Fibroblast of skin of abdomen (primary cell): Measurements from ENCODE around the gene SATB2.

ENCODE experiments used
- DNase-seq: peaks from one replicate; pipeline ENCODE4 v3.0.0-alpha.2; 2013

SATB2 gene

DNA sequence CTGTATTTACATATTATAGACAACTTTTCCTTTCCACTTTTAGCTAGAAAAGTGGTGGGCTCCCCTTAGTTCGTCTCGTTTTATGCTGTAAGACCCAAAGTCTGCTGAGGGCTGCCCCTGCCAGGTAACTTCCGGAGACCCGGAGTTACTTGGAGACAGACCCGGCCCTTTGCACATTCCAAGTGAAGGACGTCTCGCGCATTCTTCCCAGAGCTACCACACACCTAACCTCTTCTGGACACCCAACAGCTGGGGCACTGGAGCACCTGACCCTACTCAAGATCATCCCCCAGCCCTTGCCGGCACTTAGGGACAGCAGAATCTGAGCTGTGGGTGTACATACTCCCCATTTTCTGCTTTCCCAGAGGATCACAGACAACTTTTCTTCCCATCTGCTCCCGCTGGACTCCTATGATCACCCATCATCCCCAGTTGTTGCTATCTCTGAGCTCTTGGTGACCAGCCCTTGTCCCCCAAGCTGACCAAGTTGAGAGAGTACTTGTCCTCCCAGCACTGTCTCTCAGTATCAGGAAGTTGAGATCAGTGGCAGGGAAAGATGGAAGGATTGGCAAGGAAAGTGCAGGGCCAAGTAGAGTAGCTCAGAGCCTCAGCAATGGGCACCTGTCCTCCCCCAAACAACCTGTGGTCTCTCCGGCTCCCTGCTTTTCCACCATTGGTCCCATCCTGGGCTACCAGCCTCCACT, 8.4 kb upstream of the SATB2 start:
- DNase-seq: no peak

- no peak for DNase-seq
These were observed 7.7 kb upstream of the SATB2 start for GRCh38 chr2:199465390-199465789.

- no peak for DNase-seq
These were observed 7.0 kb upstream of the SATB2 start for GRCh38 chr2:199464606-199465352.

- no peak for DNase-seq
These were observed 6.2 kb upstream of the SATB2 start for GRCh38 chr2:199463708-199464605.

GRCh38 chr2:199462956-199463692, 5.4 kb upstream of the SATB2 start:
- peak; percentile 66 for DNase-seq

GRCh38 chr2:199462347-199462955, 4.7 kb upstream of the SATB2 start:
- no peak for DNase-seq

GRCh38 chr2:199461711-199462346, 4.1 kb upstream of the SATB2 start:
- DNase-seq: no peak

- no peak for DNase-seq
These were observed 3.3 kb upstream of the SATB2 start for GRCh38 chr2:199460846-199461710.

GRCh38 chr2:199460101-199460671, 2.4 kb upstream of the SATB2 start:
- peak; percentile 45 for DNase-seq

DNA sequence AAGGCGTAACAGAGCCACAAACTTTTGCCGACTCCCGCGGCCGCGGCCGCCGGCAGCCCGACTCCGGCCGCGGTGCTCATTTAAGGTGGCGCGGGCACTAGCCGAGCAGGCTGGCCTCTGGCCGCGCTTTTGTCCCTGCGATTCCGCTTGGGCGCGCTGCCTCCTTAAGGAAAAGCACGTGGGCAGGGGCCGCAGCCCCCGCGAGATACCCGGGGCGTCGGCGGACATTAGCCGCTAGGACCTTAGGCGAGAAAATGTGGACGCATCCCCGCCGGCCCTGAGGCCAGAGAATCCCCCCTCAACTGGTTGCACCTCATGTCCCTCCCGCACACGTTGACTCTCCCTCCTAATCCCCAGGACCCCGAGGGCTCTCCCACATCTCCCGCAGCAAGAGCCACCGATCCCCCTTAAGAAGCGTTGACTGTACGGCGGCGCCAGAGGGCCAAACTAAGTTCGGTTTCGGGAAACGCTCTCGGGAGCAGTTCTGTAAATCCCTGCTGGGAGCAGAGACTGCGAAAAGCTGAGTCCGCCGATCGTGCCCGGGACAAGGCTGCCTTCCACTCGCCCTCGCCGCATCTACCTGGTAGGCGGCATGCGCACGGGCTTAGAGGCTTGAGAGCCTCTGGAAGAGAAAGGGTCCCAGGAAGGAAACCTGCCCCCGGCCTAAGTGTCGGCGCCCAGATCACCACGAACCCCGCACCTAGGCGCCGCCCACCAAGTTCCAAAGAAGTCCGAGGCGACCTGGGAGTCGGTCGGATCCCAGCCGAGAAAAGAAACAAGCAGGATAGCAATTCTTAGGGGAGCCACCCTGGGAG, 1.8 kb upstream of the SATB2 start:
- DNase-seq: peak; percentile 97

- no peak for DNase-seq
These were observed 1.1 kb upstream of the SATB2 start for GRCh38 chr2:199458806-199459285.

GRCh38 chr2:199458009-199458805, 468 bp upstream of the SATB2 start:
- DNase-seq: peak; percentile 64

DNA sequence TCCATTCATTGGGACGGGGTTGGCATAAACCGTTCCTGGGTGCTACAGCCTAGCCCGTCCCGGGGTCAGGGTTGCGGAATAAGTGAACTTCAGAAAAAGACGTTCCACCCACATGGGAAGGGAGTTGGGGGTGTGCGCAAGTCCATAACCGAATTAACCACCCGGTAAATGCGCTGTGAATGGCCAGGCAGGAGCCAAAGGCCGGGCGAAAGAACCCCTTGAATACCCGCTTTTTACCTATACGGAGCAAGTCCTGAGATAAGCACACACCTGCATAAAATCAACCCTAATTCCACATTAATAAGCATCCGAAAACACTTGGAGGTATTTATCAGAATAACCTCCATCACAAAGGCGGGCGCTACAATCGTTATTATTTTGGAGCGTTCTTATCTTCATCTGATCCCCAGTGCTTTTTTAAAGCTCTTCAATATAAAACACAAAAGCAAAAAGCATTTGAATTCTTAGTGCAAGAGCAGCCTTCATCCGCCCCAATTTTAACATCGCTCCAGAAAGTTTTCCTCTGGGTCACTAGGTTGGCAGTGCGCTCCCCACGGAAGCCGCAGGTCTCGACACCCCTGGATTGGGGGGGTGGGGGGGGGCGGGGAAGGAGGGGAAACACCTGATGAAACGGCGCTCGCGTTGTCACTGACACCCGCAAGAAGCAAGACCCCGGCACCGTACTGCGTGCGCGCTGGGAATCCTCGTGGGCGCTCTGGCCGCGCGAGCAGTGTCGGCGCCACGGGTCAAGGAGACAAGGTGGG, 1.2 kb downstream of the SATB2 start:
- no peak for DNase-seq

DNA sequence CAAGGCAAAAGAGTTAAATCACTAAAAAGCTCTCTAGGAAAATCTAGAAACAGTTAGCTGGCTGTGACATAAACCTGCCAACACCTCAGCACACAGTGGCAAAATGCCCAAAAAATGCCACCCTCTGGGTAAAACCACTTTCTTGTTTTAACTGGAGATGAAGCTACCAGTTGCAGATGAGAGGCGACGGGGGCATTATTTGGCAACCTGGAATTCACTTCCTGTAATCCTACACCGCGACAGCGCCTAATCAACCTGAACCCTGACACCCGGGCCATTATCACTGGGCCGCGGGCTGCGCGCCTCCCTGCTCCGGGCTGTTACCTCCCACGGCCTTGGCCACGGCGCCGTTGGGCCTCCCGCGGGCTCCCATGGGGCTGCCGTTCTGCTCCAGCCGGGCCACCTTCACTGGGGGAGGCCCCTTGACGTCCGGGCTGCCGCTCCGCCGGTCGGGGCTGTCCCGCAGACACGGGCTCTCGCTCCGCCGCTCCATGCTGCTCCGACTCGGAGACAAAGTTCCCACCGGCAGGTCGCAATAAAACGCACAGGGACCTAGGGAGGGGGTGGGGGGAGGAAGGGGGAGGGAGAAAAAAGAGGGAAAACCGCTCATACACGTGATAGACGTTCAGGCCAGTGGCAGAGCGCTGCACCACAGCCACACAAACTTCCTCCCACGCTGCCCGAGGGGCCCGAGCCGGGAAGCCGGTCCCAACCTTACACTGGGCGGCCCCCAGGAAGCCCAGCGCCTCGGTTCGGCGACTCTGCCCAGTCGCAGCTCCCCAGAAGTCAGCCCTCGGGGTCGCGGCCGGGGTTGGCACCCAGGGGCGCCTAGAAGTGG, 2.0 kb downstream of the SATB2 start:
- peak; percentile 27 for DNase-seq

- DNase-seq: no peak
These were observed 2.6 kb downstream of the SATB2 start for GRCh38 chr2:199455210-199455544.

- DNase-seq: no peak
These were observed 4.8 kb downstream of the SATB2 start for GRCh38 chr2:199452991-199453379.
